ENCODE measurements around the gene TUSC2.

The TUSC2 gene

GRCh38 chr3:50322386-50323091, 5.5 kb downstream of the TUSC2 start, which contains the start of gene HYAL2:
HYAL2 (minus strand) TSS chr3:50322745; CDS start chr3:50320489, 2,256 bp downstream.
- TF ChIP-seq, protein P1, sequence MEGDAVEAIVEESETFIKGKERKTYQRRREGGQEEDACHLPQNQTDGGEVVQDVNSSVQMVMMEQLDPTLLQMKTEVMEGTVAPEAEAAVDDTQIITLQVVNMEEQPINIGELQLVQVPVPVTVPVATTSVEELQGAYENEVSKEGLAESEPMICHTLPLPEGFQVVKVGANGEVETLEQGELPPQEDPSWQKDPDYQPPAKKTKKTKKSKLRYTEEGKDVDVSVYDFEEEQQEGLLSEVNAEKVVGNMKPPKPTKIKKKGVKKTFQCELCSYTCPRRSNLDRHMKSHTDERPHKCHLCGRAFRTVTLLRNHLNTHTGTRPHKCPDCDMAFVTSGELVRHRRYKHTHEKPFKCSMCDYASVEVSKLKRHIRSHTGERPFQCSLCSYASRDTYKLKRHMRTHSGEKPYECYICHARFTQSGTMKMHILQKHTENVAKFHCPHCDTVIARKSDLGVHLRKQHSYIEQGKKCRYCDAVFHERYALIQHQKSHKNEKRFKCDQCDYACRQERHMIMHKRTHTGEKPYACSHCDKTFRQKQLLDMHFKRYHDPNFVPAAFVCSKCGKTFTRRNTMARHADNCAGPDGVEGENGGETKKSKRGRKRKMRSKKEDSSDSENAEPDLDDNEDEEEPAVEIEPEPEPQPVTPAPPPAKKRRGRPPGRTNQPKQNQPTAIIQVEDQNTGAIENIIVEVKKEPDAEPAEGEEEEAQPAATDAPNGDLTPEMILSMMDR (IDR thresholded peaks at IDR 0.05; ENCODE audit: control extremely low read depth, extremely low read depth, low read depth, missing control alignments), result no peak
- POLR2A ChIA-PET, result no interaction called here
- CTCF ChIA-PET, result interaction anchor here (1.1 to 3.4 kb wide), 7 partner anchors 8 to 76 kb away, joined by 3 to 41 read pairs (median 4); no protein-coding TSS in a partner anchor
- no peak for DNase-seq (ENCODE audit: extremely low spot score)

DNA sequence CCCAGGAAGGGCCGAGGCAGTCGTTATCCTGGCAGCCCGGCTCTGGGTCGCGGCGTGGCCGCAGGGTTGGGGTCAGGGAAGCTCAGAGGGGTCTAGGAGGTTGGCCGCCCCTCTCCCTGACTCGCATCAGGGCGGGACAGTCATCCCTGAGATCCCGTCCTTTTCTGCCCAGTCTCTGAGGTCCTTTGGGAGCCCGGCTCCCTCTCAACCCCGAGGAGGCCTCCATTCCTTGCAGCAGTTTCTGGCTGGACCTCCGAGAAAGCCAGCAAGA, 6.0 kb downstream of the TUSC2 start:
- TF ChIP-seq, protein P1 (IDR thresholded peaks at IDR 0.05; ENCODE audit: control extremely low read depth, extremely low read depth, low read depth, missing control alignments), result no peak
- DNase-seq (ENCODE audit: extremely low spot score), result no peak
- POLR2A ChIA-PET, result no interaction called here
- CTCF ChIA-PET, result interaction anchor here (1.1 to 3.4 kb wide), 6 partner anchors 15 to 75 kb away, joined by 3 to 41 read pairs (median 4); no protein-coding TSS in a partner anchor

- CTCF ChIA-PET, result interaction anchor here (0.6 to 3.4 kb wide), 8 partner anchors 15 to 34 kb away, joined by 3 to 16 read pairs (median 4); partner anchors contain the start of genes HYAL3 and NAA80
- POLR2A ChIA-PET, result interaction anchor here (0.6 to 1.0 kb wide), 2 partner anchors 22 to 1732 kb away, joined by 3 to 5 read pairs; partner anchors contain the start of genes HYAL3 and NAA80
- peak; percentile 91 for DNase-seq (ENCODE audit: extremely low spot score)
- TF ChIP-seq, protein P1 (IDR thresholded peaks at IDR 0.05; ENCODE audit: control extremely low read depth, extremely low read depth, low read depth, missing control alignments), result peak; percentile 49
Observed at GRCh38 chr3:50321336-50322114, 6.5 kb downstream of the TUSC2 start.

DNA sequence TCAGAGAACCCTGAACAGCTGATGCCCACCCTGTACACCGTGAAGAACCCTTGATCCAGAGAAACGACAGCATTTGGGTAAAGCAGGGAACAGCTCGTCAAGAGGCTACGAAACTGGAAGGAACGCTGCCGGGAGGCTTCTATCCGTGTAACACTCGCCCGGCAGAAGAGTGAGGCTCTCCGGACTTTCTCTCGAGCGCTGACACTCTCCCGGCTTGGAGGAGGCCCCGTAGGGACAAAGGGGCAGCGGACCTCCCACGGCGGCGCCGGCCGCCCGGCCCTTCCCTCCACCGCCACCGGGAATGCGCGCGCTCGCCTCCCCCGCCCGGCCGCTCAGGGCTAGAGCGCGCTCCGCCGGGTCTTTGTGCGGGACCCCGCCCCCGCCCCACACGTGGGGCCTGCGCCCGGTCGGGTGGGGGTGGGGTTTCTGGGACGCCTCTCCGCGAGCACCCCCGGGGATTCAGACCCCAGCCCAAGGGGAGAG, 7.1 kb downstream of the TUSC2 start:
- ChIA-PET POLR2A (interaction anchor here (0.6 to 1.0 kb wide), 2 partner anchors 22 to 1733 kb away, joined by 3 to 5 read pairs; partner anchors contain the start of genes HYAL3 and NAA80), CTCF (interaction anchor here (0.6 to 1.8 kb wide), 9 partner anchors 9 to 74 kb away, joined by 3 to 5 read pairs (median 4); partner anchors contain the start of genes HYAL3 and NAA80)
- TF ChIP-seq, protein P1 (IDR thresholded peaks at IDR 0.05; ENCODE audit: control extremely low read depth, extremely low read depth, low read depth, missing control alignments), result no peak
- DNase-seq (ENCODE audit: extremely low spot score), result peak; percentile 82

DNA sequence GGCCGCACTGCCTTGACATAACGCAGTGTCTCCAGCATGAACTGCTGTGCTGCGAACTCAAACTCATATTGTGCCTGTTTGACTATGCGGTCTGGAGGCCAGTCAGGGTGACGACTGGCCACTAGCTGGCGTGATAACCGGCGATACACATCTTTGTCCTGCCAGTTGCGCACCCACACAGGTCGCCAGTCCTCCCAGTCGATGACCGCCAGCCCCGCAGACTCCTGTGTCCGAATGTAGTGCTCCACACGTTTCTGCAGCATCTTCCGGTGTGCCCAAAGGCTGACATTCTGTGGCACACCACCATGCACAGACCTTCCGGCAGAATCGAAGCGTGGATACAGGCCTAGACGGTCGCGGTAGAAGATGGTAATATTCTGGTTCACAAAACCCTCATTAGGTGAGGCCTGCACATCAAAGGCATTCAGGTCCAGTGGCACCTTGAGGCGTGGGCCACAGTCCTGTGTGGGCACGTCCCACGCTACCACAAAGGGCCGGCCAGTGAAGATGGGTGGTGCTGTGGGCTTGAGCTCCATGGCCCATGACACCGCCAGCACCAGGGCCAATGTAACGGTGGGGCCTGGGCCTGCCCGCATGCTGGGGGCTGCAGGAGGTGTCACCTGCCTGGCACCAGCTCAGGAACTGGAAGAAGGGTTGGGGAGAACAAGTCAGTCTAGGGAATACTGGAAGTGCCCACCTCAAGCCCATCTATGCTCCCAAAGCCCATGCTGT, 8.0 kb downstream of the TUSC2 start:
- ChIA-PET POLR2A (no interaction called here), CTCF (interaction anchor here (1.0 to 1.8 kb wide), 7 partner anchors 10 to 73 kb away, joined by 3 to 6 read pairs (median 5); partner anchors contain the start of genes HYAL3 and NAA80)
- TF ChIP-seq, protein P1 (IDR thresholded peaks at IDR 0.05; ENCODE audit: control extremely low read depth, extremely low read depth, low read depth, missing control alignments), result no peak
- no peak for DNase-seq (ENCODE audit: extremely low spot score)
